ENCODE results near the gene RAC2.

RAC2 gene

DNA sequence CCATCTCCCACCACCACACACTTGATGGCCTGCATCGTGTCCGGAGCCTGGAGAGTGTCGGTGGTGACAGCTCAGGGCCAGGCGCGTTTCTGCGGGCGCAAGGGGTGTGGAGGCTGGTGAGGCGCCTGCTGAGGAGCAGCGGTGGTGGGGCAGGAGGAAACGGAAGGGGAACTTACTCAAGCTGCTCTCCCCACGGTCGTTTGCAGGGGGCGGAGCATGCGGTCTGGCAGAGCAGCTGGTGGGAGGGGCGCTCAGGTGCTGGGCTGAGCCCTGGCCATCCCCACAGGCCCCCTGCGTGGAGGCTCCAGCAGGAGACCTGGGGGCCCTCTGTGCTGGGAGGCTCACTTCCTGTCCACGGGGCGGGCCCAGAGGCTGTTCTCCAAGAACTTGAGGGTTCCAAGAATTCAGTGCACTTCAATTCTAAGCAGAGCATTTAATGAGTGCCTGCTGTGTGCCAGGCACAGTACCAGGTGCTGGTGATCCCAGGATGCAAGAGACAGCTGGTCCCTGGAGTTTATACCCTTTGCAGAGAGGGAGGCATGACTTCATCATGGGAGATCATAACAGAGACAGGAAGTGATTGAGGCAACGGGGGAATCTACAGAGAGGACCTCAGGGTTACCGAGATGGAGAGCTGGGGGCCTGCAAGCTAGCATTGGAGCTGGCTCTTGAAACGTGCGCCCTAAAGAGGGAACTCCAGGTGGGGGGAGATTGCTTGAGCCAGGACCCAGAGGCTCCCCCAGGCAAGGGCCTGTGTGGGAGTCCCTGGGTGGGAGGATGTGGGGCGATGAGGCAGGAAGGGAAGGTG, at the start of gene RAC2:
RAC2 (minus strand) TSS at position 156 of the 808 bp plus-strand sequence; CDS start at position 35, 121 bp downstream.
- peak; percentile 93 for DNase-seq

DNA sequence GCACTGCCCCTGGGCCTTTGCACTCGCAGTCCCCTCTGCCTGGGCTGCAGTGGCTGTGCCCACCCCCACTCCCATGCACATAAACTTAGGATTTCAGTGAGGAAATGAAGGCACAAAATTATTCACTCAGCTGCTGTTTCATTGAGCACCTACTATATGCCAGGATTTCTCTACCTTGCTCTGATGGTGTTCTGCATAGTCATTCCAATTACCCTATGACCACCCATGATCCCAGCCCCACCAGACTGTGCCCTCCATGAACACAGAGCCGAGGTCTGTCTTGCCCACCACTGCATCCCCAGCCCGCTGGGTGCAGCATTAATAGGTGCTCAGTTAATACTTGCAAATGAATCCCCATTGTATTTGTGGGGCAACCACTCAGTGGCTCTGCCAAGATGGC, 49.1 kb upstream of the RAC2 start:
- no peak for DNase-seq

DNA sequence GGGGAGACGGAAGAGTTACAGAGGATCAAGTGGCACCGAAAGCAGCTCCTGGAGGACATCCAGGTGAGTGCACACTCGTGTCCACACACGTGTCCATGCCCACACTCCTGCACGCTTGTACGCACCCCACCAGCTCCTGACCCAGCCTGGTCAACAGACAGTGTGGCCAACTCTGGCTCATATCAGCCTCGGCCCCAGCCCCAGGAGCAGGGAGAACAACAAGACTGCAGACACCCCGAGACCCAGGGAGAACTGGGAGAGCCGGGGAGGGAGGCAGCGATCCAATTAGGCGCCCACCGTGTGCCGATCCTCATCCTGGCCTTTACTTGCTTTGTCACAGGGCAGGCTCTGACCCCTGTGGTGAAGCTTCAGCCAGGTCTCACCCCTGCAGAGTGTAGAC, 48.6 kb upstream of the RAC2 start:
- no peak for DNase-seq

DNA sequence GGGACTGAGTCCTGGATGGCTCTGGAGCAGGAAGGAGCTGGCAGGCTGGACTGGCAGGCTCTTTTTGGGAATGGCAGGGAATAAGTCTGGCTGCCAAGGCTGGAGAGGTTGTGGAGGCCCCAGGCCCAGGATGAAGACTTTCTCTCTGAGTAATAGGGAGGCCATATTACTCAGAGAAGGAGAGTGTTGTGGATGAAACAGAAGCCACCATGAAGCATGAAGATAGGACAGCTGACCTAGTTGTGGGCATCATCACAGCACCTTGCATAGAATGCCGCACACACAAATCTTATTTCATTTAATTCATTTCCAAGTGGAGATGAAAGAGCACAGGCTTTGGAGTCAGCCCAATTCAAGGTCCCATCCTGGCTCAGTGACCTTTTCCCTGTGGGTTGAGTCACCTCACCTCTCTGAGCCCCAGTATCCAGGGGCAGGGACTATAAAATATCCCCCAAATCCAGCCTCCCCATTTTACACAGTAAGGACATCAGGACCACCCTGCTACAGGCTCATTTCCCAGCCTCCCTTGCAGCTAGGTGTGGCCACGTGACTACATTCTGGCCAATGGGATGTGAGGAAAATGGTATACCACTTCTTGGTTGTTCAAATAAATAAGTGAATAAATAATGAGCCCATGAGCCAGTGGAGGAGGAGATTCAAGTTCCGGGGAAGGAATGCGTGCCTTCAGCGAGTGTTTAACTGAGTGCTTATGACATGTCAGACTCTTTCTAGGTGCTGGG, 47.7 kb upstream of the RAC2 start:
- no peak for DNase-seq

DNA sequence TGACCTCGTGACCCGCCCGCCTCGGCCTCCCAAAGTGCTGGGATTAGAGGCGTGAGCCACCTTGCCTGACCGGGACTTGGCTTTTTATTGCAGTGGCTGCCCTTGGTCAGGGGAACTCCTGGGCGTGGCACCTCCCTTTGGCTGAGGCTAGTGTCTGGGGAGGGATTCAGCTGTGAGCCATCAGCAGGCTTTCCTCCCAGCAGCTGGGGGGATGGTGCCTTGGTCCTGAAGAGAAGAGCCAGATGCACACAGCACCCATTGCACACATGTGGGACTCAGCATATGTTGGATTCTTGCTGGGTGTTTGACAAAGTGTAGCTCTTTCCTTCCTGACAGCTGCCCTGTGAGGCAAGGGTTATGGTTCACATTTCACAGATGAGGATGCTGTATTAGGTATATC, 46.7 kb upstream of the RAC2 start:
- no peak for DNase-seq

DNA sequence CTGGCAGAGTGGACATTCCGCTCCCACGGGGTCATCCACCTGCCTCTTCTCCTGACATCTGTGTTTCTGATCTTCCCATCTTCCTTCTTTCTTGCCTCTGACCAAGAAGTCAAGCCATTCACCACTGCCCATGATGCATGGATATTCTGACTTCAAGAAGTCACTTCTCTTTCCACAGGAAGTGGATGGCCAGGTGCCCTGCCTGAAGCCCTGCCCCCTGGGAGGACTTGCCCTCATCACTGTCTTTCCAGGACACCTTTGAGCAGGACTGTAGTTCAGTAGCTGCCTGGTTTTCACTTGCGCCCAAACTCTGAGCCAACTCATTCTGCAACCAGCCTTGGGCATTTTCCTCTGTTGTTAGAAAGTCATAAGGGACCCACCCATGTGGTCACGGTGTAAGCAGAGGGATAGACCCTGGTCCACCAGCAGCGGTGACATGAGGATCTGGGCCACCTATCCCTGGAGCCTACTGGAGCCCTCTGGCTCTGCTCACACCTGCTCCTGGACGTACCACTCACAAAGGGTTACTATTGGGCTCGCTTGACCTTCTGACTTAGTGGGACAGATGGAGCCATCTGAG, 45.2 kb upstream of the RAC2 start:
- no peak for DNase-seq

DNA sequence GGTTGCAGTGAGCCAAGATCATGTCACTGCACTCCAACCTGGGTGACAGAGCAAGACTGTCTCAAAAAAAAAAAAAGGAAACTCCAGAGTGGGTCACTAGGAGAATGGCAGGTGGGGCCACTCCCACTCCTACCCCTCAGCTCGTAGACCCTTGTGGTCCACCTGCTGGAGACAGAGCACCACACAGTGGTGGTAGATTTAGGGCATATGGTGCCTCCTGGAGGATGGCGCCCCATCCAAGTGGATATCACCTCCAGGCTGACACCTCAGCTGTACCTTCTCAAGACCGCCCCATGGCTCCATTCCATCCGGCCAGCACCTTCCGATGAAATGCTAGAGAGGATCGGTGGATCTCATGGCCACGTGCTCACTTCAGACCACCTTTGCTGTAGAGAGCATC, 44.5 kb upstream of the RAC2 start:
- DNase-seq, result no peak

DNA sequence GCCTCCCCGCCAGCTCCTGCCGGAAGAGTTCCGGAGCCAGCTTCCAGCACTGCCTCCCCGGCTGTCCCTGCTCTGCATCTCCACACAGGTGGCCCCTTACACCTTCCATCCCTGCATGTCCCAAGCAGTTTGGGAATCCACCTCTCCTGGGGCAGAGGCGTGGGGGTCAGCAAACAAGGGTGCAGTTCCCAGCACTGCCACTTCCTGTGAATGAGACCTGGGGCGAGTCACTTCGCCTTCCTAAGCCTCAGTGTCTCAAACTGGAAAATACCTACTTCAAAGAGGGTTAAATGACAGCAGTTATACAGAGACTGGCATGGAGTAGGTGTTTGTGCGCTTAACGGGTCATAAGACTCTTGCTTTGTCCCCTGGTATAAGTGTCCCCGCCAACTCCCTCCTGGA, 43.5 kb upstream of the RAC2 start:
- no peak for DNase-seq

DNA sequence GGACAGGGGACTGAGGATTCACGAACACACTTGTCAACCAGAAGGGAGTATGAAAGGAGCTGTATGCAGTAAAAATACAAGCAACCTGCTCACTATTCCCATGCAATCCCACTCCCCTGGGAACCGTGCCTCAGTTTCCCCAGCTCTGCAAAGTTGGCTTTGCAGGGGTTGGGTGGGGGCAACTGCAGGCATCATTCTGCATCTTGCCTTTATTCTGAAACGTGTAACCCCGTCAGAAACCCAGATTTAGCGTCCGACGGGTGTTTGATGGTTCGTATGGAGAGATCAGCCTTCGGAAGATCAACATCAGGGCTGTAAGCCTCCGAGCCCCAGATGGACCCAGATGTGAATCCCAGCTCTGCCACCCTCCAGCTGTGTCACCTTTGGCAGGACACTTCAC, 41.9 kb upstream of the RAC2 start:
- DNase-seq, result no peak

DNA sequence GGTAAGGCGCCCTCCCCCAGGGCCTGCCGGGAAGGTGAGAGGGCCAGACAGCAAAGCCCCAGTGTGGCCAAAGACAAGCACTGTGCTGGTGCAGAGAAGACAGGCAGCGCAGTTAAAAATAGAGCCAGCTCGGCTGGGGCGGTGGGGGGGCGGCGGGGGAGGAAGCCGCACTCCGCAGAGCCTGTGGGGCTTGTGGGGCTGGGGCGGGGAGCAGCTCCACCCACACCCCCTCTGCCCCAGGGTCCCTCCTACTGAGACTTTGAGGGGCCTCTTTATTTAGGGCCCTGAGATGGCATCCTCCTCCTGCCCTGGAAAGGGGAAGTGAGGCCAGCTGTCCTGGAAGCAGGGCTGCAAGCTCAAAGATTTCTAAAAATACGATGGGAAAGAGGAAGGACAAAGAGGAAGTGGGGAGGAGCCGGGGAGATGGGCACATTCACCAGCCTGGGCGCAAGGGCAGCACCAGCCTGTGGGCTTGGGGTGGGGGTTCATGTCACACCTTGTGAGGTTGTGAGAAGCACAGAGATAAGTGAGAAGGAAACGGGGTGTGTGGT, 40.8 kb upstream of the RAC2 start:
- DNase-seq, result peak; percentile 91

DNA sequence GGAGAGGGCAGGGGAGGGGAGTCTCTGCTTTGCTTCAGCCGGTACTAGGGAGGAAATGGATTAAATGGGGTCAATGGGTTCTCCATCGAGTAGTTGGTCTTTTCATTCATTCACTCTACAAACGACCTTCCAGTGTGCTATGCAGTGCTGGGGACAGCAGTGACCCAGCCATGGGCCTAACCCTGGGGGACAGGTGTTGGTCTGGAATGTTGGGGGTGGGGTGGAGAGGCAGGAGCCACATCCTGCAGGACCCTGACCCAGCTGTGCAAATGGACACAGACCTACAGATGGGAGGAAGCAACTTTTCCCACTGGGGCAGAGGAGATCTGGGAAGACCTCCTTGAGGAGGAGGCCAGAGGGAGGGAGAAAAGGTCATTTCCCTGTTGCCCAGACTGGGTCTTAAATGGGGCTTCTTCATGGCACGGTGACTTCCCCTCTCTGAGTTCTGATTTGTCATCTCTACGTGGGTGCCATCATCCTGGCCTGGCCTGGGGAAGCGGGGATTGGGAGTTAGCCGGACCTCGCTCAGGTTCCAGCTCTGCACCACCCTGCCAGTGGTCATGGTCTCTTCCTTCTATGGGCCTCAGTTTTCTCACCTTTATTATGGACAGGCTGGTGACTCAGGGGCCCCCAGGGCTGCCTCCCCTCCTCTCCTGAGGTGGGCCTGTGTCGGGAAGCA, 40.2 kb upstream of the RAC2 start:
- no peak for DNase-seq

DNA sequence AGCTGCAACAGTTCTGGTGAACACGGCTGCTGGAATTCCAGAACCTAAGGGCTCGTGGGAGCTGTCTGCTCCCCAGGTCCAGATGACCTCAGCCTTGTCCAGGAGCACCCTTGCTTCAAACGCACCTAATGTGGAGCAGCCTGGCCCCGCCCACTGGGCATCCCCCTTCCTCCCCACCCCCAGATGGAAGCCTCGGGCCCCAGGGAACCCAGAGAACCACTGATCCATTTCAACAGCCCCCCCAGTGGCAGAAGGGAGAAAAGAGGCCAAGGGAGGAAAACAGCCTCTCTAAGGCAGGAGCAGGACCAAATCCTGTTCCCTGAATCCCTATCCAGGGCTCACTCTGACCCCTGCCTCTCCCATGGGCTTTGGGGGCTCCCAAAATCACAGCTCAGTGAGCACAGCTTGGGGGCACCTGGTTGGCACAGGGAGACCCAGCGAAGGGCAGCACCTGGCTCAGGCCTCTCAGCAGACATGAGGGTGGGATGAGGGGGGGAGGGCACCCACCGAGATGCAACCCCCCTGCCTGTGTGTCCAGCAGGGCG, 39.4 kb upstream of the RAC2 start:
- DNase-seq, result no peak

DNA sequence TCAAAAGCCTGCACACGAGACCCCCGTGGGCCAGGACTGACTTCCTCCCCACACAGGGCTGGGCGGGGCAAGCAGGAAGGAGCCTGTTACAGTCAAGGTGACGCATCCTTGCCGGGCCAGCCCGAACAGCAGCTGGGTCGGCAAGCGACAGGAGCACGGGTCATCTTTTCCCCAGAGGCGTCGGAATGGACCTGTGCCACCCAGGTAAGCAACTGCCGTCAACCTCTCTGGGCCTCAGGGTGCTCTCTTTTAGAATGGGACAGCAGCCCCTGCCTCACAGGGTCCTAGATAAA, 38.3 kb upstream of the RAC2 start, which contains the start of gene CYTH4:
CYTH4 (plus strand) TSS at position 124 of the 293 bp plus-strand sequence; CDS start at position 186, 62 bp downstream.
- DNase-seq, result no peak

DNA sequence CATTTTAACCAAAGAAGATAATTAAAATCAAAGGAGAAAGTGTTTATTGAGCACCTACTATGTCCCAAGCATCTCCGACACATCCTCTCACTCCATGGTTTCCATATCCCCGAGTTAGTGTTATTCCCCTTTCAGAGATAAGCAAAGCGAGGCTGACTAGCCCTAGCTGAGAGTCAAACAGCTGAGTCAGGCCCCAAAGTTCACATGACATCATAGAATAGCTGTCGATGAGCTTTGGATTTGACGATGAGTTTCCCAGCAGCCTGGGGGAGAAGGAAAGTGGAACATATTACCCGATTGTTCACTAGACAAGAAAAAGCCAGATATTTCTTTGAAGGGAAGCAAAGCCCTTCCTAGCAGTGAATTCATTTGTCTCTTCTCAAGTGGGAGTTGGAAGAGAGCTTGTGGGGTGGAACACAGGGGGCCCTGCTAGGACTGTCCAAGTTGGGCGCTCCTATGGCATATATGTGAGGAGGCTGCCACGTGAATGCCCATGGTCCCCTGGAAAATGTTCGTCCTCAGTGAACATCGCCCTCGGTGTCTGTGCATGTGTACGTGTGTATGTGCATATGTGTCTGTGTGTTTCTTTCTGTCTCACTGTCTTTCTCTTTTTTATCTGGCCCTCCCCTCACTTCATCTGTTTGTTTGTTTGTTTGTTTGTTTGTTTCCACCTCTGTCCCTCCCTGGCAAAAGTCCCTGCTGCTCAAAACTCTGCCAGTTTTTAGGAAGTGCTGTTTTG, 37.7 kb upstream of the RAC2 start:
- no peak for DNase-seq

DNA sequence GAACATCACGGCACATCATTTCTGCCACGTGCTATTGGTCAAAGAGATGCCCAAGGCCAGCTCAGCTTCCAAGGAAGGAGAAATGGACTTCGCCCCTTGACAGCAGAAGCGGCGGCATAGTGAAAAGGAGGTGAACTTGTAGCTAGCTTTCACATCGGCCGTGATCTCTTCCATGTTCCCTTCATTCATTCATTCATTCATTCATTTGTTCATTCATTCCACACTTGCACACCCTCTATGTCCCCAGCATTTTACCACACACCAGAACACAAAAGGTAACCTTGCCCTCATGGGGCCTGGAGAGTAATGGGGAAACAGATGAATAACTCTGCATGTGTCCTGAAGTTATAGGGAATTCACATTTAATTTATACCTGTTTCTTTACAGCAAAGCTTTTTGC, 37.1 kb upstream of the RAC2 start:
- DNase-seq, result no peak

DNA sequence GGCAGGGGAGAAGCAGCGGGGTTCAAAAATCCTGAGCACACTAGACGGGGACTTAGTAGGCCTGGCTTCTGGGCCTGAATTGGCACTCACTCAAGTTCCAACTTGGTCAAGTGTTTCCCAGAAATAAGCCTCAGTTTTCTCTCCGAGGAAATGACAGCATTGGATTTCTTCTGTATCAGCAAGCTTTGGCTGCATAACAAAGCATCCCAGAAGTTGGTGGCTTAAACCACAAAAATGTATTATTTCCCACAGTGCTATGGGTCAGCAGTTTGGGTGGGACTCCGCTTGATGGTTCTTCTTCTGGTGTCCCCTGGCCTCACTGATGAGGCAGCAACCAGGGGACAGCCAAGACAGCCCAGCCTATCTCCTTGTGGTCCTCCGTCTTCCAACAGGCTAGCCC, 36.6 kb upstream of the RAC2 start:
- no peak for DNase-seq

DNA sequence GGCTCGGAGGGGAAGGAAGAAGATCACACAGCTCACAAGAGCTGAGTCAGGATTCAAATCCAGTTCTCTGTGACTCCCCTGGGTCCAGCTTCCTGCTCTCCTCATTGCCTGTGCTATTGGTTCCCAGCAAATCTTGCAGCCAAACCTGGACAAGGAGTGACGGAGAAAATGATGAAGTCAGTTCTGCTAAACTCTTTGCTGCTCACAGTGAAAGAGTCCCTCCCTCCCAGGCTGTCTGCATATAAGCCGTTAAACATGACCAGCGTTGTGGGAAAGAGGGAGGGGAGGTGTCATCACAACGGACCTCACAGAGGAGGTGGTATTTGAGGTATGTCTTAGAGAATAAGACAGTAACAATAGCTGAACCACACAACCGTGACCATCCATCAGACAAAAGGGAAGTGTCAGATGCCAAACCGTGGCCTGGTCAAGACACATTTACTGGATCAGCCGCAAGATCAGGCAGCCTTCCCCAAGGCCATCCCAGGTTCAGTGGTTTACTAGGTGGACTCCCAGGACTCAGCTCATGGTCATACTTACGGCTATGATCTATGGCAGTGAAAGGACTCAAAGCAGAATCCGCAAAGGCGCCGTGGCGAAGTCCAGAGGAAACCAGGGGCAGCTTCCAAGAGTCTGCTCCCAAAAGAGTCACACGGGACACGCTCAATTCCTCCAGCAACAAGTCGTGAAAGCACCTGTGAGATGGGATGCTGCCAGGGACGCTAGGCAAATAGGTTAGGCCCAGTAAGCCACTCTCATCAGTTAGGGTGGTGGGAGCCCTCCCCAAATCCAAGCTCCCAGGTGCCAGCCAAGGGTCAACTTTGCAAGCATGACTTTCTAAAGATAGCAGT, 35.5 kb upstream of the RAC2 start:
- DNase-seq, result peak; percentile 48

DNA sequence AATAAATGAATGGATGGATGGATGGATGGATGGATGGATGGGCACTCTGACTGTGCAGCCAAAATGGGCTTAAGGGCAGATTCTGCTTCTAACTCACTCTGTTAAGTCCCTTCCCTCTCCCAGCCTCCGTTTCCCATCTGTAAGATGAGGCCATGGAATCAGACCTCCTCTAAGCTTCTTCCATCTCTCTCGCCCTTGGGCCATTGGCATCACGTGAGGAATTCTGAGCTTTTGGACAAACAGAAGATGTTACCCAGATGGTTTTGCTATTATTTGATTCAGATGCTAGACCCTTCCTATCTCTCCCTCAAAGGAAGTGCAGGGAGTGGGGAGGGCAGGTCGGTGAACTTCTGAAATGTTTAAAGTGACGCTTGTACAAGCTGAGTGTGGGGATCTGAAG, 34.2 kb upstream of the RAC2 start:
- DNase-seq, result no peak

DNA sequence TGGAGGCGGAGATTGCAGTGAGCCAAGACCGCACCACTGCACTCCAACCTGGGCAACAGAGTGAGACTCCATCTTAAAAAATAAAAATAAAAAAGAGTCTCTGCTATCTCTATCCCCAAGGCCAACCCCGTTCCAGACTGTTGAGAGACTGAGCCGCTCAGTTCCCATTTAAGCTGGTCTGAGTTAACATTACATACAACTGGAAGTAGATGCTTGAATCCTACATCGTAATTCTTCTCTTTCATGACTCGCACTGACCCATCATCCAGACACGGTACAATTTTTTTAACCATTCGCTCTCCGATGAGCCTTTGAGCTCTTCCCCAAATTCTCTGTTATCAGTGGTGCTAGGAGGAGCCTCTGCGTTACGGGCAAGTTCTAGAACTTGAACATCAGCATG, 33.3 kb upstream of the RAC2 start:
- no peak for DNase-seq

DNA sequence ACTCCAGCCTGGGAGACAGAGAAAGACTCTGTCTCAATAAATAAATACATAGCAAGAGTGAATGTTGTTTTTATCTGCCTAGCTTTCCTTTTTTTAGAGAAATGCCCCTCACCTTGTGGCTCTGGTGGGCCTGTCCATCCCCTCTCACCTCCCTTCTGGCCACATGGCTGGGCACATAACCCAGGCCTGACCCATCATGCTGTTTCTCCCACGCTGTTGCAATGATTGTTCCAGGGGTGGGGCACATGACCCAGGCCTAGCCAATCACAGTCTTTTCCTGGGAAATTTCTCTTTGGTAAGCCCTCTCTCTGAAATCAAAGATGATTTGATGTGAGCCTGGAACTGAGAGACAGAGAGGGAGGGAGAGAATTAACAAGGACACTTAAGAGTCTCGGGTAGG, 32.7 kb upstream of the RAC2 start:
- DNase-seq, result no peak

DNA sequence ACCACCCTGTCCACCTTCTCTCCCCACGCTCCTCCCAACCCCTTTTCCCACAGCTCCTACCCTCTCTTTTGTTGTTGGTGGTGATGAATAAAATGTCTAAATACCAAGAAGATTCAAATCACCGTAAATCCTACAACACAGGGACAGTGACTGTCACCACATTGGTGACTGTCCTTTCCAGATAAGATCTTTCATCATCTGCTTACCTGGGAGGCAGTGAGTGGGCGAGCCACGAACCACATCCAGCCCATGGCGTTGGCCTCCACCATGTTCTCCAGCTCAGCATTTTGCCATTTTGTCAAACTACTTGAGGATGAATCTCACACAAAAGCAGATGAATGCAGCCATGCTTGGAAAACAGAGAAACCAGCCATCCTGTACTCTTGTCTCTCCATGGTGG, 31.6 kb upstream of the RAC2 start:
- no peak for DNase-seq

Data from OCI-M1 (cell line).